Breast epithelium (tissue), 4 donors: ENCODE results near the gene CTH. TPM values are rescaled to one million over a fixed set of nuclear protein-coding genes. Genes with fewer than 3 reads are reported as not detected.

Source experiments
- DNase-seq, 2 donors: peaks; one replicate each; pipeline ENCODE4 v3.0.0-alpha.2; 2019; ENCODE audit warnings: low spot score in 2 of 2
- H3K27ac ChIP-seq, 2 donors: fragments of 200-600 bp; sonication (generic) in 1 of 2; one replicate each; pipeline ENCODE4 v1.5.1; 2016 to 2019; ENCODE audit warnings: mild to moderate bottlenecking in 1 of 2
- H3K27me3 ChIP-seq, 2 donors: fragments of 200-600 bp; sonication (generic) in 1 of 2; one replicate each; pipeline versions ENCODE4 v1.5.1 to v1.6.0; 2017 to 2019; ENCODE audit warnings: control low read depth in 1 of 2, mild to moderate bottlenecking in 1 of 2
- H3K36me3 ChIP-seq: fragments of 200-600 bp; one replicate; pipeline ENCODE4 v1.5.1; 2019
- H3K4me1 ChIP-seq, 2 donors: fragments of 200-600 bp; sonication (generic); one replicate each; pipeline ENCODE4 v1.5.1; 2016 to 2019; ENCODE audit warnings: control low read depth in 1 of 2
- H3K4me3 ChIP-seq, 3 donors: fragments of 200-600 bp; sonication (generic); 1 replicate in 2 of 3; 2 replicates in 1 of 3; pipeline ENCODE4 v1.5.1; 2016 to 2019; ENCODE audit warnings: mild to moderate bottlenecking in 3 of 3, moderate library complexity in 2 of 3
- H3K9me3 ChIP-seq, 2 donors: fragments of 200-600 bp; sonication (generic) in 1 of 2; one replicate each; pipeline ENCODE4 v1.5.1; 2016 to 2019; ENCODE audit warnings: control low read depth in 1 of 2
- CTCF ChIP-seq, 3 donors: fragments of 450-650 bp; IDR thresholded peaks; one replicate each; pipeline ENCODE4 v1.5.1; 2016 to 2017; ENCODE audit warnings: antibody characterized with exemption in 3 of 3, mild to moderate bottlenecking in 3 of 3, moderate library complexity in 3 of 3
- POLR2A ChIP-seq: fragments of 450-650 bp; IDR thresholded peaks from one replicate; pipeline ENCODE4 v1.6.1; 2016; ENCODE audit warnings: antibody characterized with exemption, mild to moderate bottlenecking, moderate library complexity
- POLR2AphosphoS5 ChIP-seq, 3 donors: sonication (generic); formaldehyde crosslinking; IDR thresholded peaks; one replicate each; pipeline ENCODE4 v1.6.1; 2017; ENCODE audit warnings: antibody characterized with exemption in 3 of 3
- intact Hi-C: fragments of 100-400 bp; cut with DNase I; formaldehyde crosslinking; loops from one replicate; pipeline ENCODE4 v1.15.1; 2023; ENCODE audit warnings: low total_unique reads
- total RNA-seq, 3 donors: library from RNA; depleted of rRNA; stranded (reverse); fragments of >200 nt; gene quantifications; one replicate each; pipeline ENCODE4 v1.1.0, GENCODE V29; 2016

CTH gene
- total RNA-seq, 3 donors from 2014 or later, result 4.9 to 11.7 (median 5.3) TPM

DNA sequence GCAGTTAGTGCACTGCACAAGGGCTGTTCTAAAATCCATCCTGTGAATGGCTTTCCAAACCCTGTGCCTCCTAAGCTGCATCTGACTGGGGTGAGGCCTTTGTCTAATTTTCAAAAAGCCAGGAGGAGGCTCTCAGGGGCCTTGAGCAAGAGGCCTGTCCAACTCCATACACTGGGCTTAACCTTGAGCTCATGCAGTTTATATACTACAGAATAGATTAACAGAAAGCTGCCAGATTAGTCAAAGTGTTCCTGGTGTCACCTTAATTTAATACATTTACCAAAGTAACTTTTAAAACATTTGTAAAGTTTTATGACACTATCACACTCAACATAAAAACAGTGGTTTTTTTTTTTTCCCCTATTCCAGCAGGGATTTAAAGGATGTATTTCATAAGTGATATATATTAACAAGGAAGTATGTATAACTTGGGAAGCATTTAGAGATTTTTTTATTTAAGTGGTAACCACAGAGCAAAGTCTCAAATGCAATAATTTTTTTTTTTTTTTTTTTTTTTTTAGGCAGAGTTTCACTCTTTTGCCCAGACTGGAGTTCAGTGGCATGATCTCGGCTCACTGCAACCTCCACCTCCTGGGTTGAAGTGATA, 23.3 kb downstream of the CTH start:
- Histone ChIP-seq H3K9me3 (no peaks in the 10 kb centered on the region), H3K27me3 (no peaks in the 10 kb centered on the region), H3K27ac (no peak overlapping the region), H3K4me1 (no peaks in the 10 kb centered on the region), H3K36me3 (peaks cover 8% of the 10 kb centered on the region), H3K4me3 (no peak overlapping the region)
- TF ChIP-seq POLR2AphosphoS5 (IDR thresholded peaks at IDR 0.05), result no peak
- no peak for TF ChIP-seq CTCF (IDR thresholded peaks at IDR 0.05)
- TF ChIP-seq POLR2A, result no peak
- DNase-seq, result no peak
- intact Hi-C loops, result no loop called here

DNA sequence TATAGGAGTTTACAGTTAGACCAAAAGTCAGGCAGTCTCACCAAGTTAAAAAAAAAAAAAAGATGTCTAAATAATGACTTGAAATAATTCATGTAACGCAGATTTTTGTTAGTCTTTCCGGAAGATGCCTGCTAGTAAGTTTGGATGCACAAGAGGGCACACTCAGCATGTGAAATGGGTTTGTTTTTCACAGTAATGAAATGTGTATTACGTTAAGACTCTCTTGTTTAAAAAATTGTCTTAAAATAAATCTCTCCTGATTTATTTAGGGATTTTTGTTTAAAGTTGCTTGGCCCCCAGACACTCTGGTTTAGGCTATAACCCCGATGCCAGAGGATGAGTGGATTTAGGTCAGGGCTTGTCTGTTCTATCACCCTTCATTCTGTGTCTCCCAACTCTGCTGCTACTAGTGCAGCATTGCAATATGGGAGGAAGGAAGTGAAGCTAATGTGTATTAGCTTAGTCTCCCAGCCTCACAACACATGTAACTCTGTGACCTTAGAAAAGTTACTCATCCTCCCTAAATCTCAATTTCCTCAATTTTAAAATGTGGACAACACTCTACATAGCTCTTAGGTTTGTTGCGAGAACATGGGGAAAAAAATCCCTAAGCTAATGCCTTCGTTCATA, 25.7 kb downstream of the CTH start:
- H3K36me3 ChIP-seq, result peaks cover 2% of the 10 kb centered on the region
- H3K27ac ChIP-seq, result peak overlapping the region in 1 of 2 donors; percentile 36
- no peaks in the 10 kb centered on the region for H3K27me3 ChIP-seq
- no peaks in the 10 kb centered on the region for H3K9me3 ChIP-seq
- no peak overlapping the region for H3K4me3 ChIP-seq
- DNase-seq, result no peak
- no peaks in the 10 kb centered on the region for H3K4me1 ChIP-seq
- intact Hi-C loops, result no loop called here
- TF ChIP-seq POLR2AphosphoS5 (IDR thresholded peaks at IDR 0.05), result no peak
- no peak for TF ChIP-seq POLR2A
- peak in 1 of 3 donors; percentile 15 for TF ChIP-seq CTCF (IDR thresholded peaks at IDR 0.05)

DNA sequence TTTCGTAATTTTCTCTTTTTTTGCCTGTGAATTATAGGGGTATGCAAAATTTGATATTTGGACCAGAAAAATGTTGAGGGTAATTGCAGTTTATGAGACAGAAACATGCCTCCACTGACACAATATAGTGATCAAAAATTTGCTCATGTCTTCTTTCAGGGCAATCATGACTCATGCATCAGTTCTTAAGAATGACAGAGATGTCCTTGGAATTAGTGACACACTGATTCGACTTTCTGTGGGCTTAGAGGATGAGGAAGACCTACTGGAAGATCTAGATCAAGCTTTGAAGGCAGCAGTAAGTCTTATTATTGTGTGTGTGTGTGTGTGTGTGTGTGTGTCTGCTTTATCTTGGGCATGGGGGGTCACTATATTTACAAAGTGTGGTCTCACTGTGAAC, 27.5 kb downstream of the CTH start:
- TF ChIP-seq POLR2AphosphoS5 (IDR thresholded peaks at IDR 0.05) (no peak), CTCF (IDR thresholded peaks at IDR 0.05) (no peak), POLR2A (no peak)
- H3K4me1 ChIP-seq, result no peaks in the 10 kb centered on the region
- H3K36me3 ChIP-seq, result no peaks in the 10 kb centered on the region
- no peak overlapping the region for H3K4me3 ChIP-seq
- H3K27ac ChIP-seq, result no peak overlapping the region
- H3K9me3 ChIP-seq, result no peaks in the 10 kb centered on the region
- H3K27me3 ChIP-seq, result no peaks in the 10 kb centered on the region
- no peak for DNase-seq
- intact Hi-C loops, result no loop called here

DNA sequence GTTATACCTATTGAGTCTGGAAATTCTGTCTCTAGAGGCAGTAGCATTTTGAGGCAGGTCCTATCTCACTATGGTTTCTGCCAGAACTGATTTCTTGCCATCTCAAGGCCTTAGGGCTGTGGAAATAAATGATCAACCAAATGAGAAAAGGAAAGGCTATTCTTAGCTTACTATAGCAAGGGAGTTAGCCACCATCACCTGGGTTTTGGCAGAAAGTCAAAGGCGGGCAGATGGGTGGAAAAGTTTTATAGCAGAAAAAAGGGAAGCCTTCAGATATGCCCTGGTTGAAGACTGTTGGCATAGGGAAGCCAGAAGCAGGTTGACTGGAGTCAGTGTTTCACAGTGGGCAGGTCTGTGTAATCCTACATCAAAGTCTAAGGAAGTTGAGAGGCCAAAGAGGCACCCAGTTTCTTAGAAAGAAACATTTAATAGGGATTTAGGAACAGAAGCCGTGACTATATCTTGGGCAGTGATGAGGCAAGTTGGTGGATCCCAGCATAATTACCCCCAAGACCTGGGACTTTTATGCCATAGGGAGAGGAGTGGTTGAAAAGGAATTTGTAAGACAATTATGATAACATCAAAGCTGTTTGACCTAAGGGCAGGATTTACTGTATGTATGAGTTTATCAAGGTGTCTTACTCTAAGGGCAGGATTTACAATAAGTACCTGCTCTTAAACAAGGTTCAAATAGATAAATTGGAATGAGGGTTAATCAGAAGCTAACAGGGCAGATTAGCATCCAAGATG, 29.7 kb downstream of the CTH start:
- DNase-seq, result no peak
- Histone ChIP-seq H3K27ac (no peak overlapping the region), H3K36me3 (no peaks in the 10 kb centered on the region), H3K4me3 (no peak overlapping the region), H3K4me1 (no peaks in the 10 kb centered on the region), H3K9me3 (no peaks in the 10 kb centered on the region), H3K27me3 (no peaks in the 10 kb centered on the region)
- TF ChIP-seq POLR2AphosphoS5 (IDR thresholded peaks at IDR 0.05), result no peak
- TF ChIP-seq POLR2A, result no peak
- TF ChIP-seq CTCF (IDR thresholded peaks at IDR 0.05), result no peak
- intact Hi-C loops, result no loop called here
